OCI-LY1 (cell line): Measurements from ENCODE around the gene MYL9.

Source experiments
- H2AFZ ChIP-seq: fragments of 200-600 bp; sonication (generic), shearing (Covaris generic); 2 replicates; pipeline ENCODE4 v1.6.0; 2014; ENCODE audit warnings: antibody characterized with exemption, mild to moderate bottlenecking, low read length
- H3F3A ChIP-seq: fragments of 200-600 bp; sonication (generic), shearing (Covaris generic); 2 replicates; pipeline ENCODE4 v1.6.0; 2014; ENCODE audit warnings: mild to moderate bottlenecking, antibody characterized with exemption, low read length, moderate library complexity; ENCODE audit not compliant: insufficient read depth
- H3K27ac ChIP-seq: fragments of 200-600 bp; sonication (generic); 2 replicates; pipeline ENCODE4 v1.5.1; 2014; ENCODE audit warnings: low read length, mixed run types, mild to moderate bottlenecking, low read depth; ENCODE audit not compliant: poor library complexity, severe bottlenecking
- H3K27me3 ChIP-seq: fragments of 200-600 bp; sonication (generic); 2 replicates; pipeline ENCODE4 v1.6.0; 2014; ENCODE audit warnings: antibody characterized with exemption, mild to moderate bottlenecking, low read length, moderate library complexity; ENCODE audit not compliant: insufficient read depth
- H3K36me3 ChIP-seq: fragments of 200-600 bp; sonication (generic); 2 replicates; pipeline ENCODE4 v1.6.1; 2014; ENCODE audit warnings: mild to moderate bottlenecking, antibody characterized with exemption, low read length, moderate library complexity, mixed read lengths; ENCODE audit not compliant: insufficient read depth
- H3K4me1 ChIP-seq: fragments of 200-600 bp; sonication (generic); 2 replicates; pipeline ENCODE4 v1.5.1; 2014; ENCODE audit warnings: mild to moderate bottlenecking, low read length, moderate library complexity; ENCODE audit not compliant: insufficient read depth, severe bottlenecking
- H3K4me2 ChIP-seq: fragments of 200-600 bp; sonication (generic), shearing (Covaris generic); 2 replicates; pipeline ENCODE4 v1.6.1; 2014; ENCODE audit warnings: low read length
- H3K4me3 ChIP-seq: fragments of 200-600 bp; sonication (generic); 2 replicates; pipeline ENCODE4 v1.5.1; 2014; ENCODE audit warnings: low read length, low read depth, mild to moderate bottlenecking, mixed read lengths; ENCODE audit not compliant: poor library complexity, severe bottlenecking
- H3K79me2 ChIP-seq: fragments of 200-600 bp; shearing (Covaris generic); 2 replicates; pipeline ENCODE4 v1.6.1; 2016; ENCODE audit warnings: mixed run types, low read length, mixed read lengths; ENCODE audit not compliant: insufficient read depth
- H3K9ac ChIP-seq: fragments of 200-600 bp; sonication (generic), shearing (Covaris generic); 2 replicates; pipeline ENCODE4 v1.6.1; 2014; ENCODE audit warnings: mild to moderate bottlenecking, low read length, mixed read lengths
- H3K9me2 ChIP-seq: fragments of 200-600 bp; sonication (generic), shearing (Covaris generic); 2 replicates; pipeline ENCODE4 v1.6.1; 2014; ENCODE audit warnings: low read depth, mild to moderate bottlenecking, low read length, mixed read lengths
- H3K9me3 ChIP-seq: fragments of 200-600 bp; shearing (Covaris generic); 2 replicates; pipeline ENCODE4 v1.6.1; 2014; ENCODE audit warnings: low read length, mixed read lengths
- H4K20me1 ChIP-seq: fragments of 200-600 bp; sonication (generic), shearing (Covaris generic); 2 replicates; pipeline ENCODE4 v1.6.0; 2016; ENCODE audit warnings: mild to moderate bottlenecking, low read length; ENCODE audit not compliant: insufficient read depth
- EZH2 ChIP-seq: fragments of 200-600 bp; sonication (generic), shearing (Covaris generic); IDR thresholded peaks from 2 replicates; pipeline ENCODE4 v1.8.0; 2017; ENCODE audit warnings: borderline replicate concordance, mixed run types, mild to moderate bottlenecking, antibody characterized with exemption, low read length, moderate library complexity, mixed read lengths
- TF ChIP-seq, protein P1 (sequence below): fragments of 200-600 bp; sonication (generic), shearing (Covaris generic); IDR thresholded peaks from 2 replicates; pipeline ENCODE4 v1.5.1; 2017; ENCODE audit warnings: mild to moderate bottlenecking, antibody characterized with exemption, low read length, moderate library complexity, mixed read lengths

The MYL9 gene

DNA sequence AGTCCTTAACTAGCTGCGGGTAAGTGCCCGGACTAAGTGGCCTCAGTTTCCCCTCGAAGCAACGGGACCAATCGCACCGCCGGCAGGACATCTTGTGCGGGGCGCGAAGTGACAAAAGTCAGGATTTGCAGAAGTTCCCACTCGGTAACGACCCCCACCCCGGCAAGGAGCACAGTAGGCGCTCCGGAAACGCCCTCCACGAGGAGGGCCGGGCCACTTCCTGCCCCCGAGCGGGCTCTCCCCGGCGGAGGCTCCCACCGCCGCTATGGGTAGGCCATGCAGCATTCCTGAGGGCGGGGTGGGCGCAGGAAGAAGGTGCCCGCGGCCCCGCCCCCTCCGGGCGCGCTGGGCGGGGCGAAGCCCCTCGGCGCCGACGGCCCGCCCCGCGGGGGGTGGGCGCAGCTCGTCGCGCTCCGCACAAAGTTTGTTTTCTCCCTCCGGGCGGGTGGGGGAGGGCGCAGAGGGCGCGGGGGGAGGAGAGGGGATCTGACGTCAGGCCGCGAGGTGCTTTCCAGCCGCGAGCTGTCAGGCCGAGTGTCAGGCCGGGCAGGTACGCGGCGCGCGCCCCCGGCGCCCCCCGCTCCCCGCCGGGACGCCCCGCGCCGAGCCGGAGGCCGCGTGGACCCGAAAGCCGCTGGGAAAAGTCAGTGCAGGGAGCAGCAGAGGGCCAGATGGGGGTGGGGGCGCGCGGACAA lies 31.9 kb downstream of the MYL9 start, which contains the start of gene TGIF2:
Gene TGIF2 (plus strand): TSS at position 495 of the 695 bp plus-strand sequence. CDS start 5,178 bp downstream, outside the sequence.
- H3K27ac ChIP-seq, result peak within 1 kb of the TSS; percentile 69

DNA sequence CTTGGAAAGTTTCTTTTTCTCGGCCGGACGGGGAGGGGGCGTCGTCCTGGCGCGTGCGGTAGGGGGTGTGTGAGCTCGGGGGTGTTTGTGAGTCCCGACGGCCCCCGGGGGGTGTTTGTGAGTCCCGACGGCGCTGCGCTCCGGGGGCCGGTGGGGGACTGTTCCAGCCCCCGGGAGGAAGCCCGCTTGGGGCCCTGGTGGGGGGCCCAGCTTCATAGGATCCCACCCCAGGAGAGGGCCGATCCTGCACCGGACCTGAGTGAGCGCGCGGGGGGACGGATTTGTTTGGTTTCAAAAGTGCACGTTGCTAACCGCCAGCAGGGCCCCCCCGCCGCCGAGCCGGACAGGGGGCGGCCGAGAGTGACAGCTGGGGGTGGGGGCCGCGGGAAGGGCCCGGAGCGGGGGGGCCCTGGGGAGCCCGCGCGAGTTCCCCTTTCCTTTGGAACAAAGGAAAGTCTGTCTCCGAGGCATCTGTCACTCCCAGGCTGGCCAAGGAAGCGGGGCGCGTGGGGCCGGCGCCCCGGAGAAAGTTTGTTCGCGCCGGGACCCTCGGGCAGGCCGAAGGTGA lies 32.6 kb downstream of the MYL9 start:
- no peaks in the 10 kb centered on the region for H3K9me2 ChIP-seq
- H3K4me1 ChIP-seq, result peaks cover 23% of the 10 kb centered on the region
- peak overlapping the region; percentile 71 for H3K4me2 ChIP-seq
- H3K9me3 ChIP-seq, result no peaks in the 10 kb centered on the region
- peak overlapping the region; percentile 77 for H3K4me3 ChIP-seq
- H3K27ac ChIP-seq, result peak overlapping the region; percentile 34
- peaks cover 5% of the 10 kb centered on the region; the same call in 1 of the 2 replicates for H3F3A ChIP-seq
- H3K79me2 ChIP-seq, result peaks cover 27% of the 10 kb centered on the region
- TF ChIP-seq EZH2, result no peak
- TF ChIP-seq, protein P1, sequence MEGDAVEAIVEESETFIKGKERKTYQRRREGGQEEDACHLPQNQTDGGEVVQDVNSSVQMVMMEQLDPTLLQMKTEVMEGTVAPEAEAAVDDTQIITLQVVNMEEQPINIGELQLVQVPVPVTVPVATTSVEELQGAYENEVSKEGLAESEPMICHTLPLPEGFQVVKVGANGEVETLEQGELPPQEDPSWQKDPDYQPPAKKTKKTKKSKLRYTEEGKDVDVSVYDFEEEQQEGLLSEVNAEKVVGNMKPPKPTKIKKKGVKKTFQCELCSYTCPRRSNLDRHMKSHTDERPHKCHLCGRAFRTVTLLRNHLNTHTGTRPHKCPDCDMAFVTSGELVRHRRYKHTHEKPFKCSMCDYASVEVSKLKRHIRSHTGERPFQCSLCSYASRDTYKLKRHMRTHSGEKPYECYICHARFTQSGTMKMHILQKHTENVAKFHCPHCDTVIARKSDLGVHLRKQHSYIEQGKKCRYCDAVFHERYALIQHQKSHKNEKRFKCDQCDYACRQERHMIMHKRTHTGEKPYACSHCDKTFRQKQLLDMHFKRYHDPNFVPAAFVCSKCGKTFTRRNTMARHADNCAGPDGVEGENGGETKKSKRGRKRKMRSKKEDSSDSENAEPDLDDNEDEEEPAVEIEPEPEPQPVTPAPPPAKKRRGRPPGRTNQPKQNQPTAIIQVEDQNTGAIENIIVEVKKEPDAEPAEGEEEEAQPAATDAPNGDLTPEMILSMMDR, result no peak
- peak overlapping the region; percentile 93 for H3K9ac ChIP-seq
- H2AFZ ChIP-seq, result no peak overlapping the region
- H4K20me1 ChIP-seq, result no peaks in the 10 kb centered on the region
- H3K36me3 ChIP-seq, result peaks cover 18% of the 10 kb centered on the region
- no peaks in the 10 kb centered on the region for H3K27me3 ChIP-seq

More for the DNA sequence above, 31.9 kb downstream of the MYL9 start, which contains the start of gene TGIF2:
- H2AFZ ChIP-seq, result peak within 1 kb of the TSS; percentile 56; the same call in 1 of the 2 replicates
- no peak for TF ChIP-seq EZH2
- TF ChIP-seq, protein P1, result no peak
- peak within 1 kb of the TSS; percentile 82 for H3K4me2 ChIP-seq
- H3K27me3 ChIP-seq, result no peaks in the 10 kb centered on the region
- peak within 1 kb of the TSS; percentile 93 for H3K9ac ChIP-seq
- H3K9me2 ChIP-seq, result no peaks in the 10 kb centered on the region
- H3K9me3 ChIP-seq, result no peaks in the 10 kb centered on the region
- H3K4me3 ChIP-seq, result peak within 1 kb of the TSS; percentile 77
- peaks cover 5% of the 10 kb centered on the region; the same call in 1 of the 2 replicates for H3F3A ChIP-seq
- H4K20me1 ChIP-seq, result no peaks in the 10 kb centered on the region
- H3K79me2 ChIP-seq, result peaks cover 27% of the 10 kb centered on the region
- peaks cover 12% of the 10 kb centered on the region; the same call in 1 of the 2 replicates for H3K36me3 ChIP-seq
- H3K4me1 ChIP-seq, result peaks cover 23% of the 10 kb centered on the region

DNA sequence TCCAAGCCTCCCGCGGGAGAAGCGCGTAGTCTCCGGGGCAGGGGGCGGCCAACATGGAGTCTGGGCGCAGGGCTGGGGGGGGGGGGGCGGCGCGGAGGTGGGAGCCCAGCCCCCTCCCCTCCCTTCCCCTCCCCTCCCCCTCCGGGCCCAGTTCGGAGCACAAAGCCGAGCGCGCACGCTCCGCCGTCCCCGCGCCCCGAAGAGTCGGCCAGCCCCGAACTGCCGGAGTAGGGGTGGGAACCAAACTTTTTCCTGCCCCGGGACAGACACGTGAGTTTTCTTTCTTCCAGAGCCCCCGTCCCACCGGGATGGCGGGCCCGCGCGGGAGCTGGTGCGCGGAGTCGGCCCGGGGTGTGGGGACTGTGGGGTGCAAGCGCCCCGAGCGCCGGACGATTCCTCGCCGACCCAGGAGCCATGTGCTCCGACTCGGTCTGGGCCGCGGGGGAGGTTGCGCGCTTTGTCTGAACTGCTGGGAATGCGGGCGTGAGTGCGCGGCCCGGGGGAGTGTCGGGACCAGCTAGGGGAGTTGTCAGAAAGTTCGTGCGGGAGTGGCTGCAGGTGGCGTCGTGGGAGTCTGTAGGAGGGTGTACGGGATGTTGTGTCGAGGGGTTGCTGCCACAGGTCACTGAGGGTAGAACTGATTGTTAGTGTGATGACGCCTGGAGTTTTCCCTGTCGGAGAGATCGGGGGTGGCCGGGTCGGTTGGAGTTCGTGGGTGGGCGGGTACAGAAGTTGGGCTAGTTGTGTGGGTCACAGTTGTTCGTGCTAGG lies 33.2 kb downstream of the MYL9 start:
- peaks cover 27% of the 10 kb centered on the region for H3K79me2 ChIP-seq

More for the DNA sequence above, 33.2 kb downstream of the MYL9 start:
- TF ChIP-seq, protein P1, result no peak
- TF ChIP-seq EZH2, result no peak
- peak overlapping the region; percentile 71 for H3K4me2 ChIP-seq
- H4K20me1 ChIP-seq, result no peaks in the 10 kb centered on the region
- H3K27me3 ChIP-seq, result no peaks in the 10 kb centered on the region
- H3K9me2 ChIP-seq, result no peaks in the 10 kb centered on the region
- H3K9me3 ChIP-seq, result no peaks in the 10 kb centered on the region
- H3K36me3 ChIP-seq, result peaks cover 25% of the 10 kb centered on the region
- H2AFZ ChIP-seq, result no peak overlapping the region
- peaks cover 23% of the 10 kb centered on the region for H3K4me1 ChIP-seq
- peak overlapping the region; percentile 34 for H3K27ac ChIP-seq
- peak overlapping the region; percentile 77 for H3K4me3 ChIP-seq
- H3F3A ChIP-seq, result peaks cover 5% of the 10 kb centered on the region; the same call in 1 of the 2 replicates
- H3K9ac ChIP-seq, result peak overlapping the region; percentile 93
